NCI-H446 treated with DMSO at 0.1 percent for 48 hours (cell line): Measurements from ENCODE around the gene SIL1.
"Not testable (repeated sequence)": the region's sequence is repeated elsewhere in the genome, so short reads cannot be mapped to it uniquely, and the experiment has no call there.

Experiments used
- DNase-seq: peaks from one replicate; lab custom pipeline; 2025; lab: John Stamatoyannopoulos, UW

The SIL1 gene

DNA sequence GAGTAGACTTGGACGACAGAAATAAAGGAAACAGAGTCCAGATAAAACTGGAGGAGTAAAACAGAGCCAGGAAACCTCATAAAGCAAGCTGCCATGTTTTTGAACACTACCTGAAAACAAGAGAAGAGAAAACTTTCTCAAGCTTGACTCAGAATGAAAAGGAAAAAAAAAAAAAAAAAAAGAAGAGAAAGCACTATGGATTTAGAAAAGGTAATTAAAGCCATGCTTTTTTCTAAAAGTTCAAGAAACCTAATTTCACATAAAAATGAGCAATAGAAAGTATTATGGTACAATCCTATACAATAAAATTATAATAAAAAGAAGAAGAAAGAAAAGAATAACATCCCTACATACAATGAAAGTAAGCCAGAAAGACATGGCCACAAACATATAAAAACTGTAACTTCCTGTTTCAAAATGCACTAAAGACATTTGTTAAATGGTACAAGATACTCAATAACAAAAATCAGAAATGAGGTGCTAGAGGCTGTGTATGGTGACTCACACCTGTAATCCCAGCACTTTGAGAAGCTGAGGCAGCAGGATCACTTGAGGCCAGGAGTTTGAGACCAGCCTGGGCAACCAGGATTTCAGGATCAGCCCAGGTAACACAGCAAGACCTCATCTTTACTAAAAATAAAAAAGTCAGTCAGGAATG lies 129.5 kb downstream of the SIL1 start:
- DNase-seq, result no peak

DNA sequence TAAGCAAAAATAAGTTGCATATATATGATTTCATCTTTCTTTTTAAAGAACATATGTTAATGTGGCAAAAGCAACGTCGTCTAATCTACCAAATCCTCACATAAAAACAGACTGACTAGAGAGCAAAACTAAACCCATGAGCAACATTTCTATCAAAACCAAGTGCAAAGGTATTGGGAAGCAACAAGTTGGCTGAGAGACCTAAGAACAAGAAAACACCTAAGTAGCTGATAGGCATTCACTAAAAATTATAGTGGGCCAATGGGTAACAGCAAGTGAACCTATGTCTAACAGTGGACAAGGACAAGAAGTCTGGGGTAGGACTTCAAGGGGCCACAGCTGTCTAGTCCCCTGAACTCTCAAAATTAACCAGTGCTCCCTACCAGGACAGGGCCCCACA lies 130.1 kb downstream of the SIL1 start:
- DNase-seq, result no peak

DNA sequence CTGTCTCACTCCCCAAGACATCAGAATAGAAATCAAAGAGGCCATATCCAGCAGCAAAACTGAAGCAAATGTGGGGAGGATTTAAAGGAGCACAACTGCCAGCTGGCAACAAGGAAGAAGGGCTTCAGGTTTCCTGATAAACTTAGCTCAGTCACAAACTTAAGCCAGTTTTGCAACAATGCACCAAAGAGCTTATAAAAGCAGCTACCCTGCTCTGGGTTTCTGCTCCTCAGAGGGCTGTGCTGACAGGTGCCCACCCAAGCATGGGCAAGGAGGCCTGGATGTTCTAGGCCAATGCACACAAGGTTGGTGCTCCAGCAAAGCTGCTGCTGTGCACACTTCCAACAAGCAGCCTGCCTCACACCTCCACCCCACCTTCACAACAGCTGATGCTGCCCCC lies 132.9 kb downstream of the SIL1 start:
- DNase-seq, result no peak

DNA sequence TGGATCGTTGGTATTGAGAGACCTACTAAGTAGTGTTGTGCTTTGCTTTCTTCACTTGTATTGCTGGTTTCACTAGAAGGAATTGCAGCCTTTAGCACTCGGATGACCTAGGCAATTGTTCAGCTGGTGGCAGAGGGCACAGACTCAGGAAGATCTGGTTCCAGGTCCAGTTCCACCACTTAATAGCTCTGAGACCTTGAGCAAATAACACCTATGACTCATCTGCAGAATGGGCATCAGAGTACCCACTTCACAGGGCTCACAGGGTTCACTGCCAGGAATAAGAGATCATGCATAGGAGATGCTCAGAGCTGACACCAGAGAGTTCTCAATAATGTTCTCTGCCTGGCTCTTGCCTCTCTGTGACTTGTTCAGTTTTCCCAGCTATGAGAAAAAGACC lies 133.6 kb downstream of the SIL1 start:
- DNase-seq, result no peak

DNA sequence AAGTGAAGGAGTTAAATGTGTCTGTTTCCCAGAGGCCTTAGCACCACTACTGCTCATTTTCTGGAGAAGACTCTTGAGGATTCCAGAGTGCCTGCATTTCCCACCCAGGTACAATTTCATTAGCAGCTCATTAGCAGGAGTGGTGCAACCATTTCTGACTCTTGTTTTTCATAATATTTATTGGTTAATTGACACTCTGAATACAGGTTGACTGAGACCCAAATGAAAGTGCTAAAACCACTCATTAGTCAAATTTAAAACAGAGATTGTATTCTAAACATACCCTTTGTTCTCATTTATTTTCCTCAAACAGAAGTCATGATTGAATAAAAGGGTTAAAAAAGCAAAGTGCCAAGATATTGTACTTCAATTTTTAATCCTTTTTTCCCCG lies 134.5 kb downstream of the SIL1 start:
- no peak for DNase-seq

DNA sequence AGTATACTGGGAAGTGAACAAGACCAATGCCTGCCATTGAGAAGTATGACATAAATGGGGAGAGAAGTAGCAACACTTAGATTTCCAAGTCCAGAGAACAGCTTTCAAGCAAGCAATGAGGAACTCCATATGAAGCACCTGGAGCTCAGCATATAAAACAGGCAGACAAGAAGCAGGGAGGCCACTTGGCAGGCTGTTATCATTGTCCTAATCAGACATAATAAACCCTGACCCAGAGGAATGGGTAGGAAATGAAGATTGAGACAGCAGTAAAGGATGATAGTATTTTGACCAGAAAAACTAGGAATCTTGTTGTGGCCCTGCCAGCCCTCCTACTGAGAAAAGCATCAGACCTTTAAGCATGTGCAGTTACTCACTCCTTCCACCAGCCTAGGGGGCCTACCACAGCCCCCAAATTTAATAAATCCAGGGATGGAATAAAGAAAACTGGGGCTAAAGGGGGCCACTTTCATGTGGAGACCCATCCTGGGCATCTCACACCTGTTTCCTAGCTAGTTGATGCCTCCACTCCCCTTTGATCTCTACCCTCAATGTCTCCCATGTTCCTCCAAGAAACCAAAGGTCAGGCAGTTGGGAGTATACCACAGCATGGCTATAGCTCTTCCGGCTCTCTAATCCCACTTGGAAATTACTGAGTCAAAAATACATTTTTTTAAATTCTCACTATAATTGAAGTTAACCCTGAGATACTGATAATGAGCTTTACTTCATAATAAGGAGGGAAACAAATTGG lies 135.1 kb downstream of the SIL1 start:
- no peak for DNase-seq

DNA sequence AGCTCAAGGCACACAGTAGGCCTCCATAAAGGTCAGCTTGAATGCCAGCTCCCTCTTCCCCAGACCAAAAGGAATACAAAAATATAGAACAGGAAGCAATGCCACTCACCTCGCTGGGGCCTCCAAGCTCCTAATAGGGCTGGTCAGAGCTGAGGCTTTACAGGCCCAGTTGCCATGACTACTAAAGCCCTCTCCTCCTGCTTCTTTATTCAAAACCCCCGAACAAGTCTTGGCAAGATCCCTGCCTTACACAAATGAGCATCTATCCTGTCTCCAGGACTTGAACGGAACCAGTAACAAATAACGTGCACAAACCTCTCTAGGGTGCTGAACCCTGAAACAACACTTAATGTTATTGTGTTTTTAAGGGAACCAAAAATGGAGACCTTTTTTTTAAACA lies 136.3 kb downstream of the SIL1 start:
- no peak for DNase-seq

DNA sequence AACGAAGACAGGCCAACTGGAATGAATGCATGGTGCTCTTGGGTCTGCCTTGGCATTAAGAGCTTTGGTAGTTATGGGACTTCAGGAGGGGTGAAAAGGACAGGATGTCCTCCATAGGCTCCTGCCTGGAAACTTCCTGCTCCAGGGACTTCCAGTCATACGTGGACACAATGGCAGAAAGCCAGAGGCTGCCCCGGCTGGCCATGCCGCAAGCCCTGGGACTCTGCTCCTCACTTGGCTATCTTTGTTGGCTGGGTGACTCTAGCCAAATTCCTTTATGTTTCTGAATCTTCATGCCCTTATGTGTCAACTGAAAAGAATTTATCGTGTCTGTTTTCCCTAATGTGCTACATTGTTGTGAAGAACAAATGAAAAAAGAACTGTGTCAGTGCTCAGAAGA lies 136.9 kb downstream of the SIL1 start:
- no peak for DNase-seq

DNA sequence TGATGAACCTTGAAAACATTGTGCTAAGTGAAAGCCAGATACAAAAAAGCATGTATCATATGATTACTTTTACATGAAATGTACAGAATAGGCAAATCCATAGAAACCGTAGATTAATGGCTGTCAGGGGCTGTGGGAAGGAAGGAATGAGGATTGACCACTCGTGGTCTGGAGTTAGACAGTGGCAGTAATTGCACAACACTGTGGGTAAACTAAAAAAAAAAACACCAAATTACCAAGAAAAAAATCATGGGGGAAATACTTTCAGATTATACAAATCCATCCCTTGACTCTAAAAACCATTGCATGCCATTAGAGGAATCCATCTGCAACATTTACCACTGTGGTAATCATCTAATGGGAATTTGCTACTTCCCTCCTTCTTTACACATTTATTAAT lies 140.0 kb downstream of the SIL1 start:
- DNase-seq, result no peak

DNA sequence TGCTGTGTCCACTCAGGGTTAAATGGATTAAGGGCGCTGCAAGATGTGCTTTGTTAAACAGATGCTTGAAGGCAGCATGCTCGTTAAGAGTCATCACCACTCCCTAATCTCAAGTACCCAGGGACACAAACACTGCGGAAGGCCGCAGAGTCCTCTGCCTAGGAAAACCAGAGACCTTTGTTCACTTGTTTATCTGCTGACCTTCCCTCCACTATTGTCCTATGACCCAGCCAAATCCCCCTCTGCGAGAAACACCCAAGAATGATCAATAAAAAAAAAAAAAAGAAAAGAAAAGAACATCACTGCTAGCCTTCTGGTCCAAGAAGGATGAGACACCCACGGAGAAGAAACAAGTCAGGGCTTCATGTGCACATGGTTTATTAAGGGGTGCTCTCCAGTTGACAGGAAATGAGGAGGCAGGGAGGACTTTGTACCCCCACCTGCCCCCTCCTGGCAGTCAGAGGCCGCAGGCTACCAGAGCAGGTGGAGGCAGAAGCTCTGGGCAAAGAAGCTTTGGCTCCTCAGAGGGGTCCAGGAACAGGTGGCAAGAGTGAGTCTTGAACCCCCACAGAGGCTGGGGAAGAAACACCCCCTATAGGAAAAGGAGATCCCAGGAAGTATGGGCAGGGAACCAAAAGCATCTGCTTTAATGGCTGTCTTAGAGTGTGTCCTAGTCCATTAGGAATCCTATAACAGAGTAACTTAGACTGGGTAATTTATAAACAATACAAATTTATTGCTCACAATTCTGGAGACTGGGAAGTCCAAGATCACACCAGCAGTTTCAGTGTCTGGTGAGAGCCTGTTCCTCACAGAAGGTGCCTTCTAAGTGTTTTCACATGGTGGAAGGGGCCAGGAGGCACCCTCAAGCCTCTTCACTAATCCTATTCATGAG lies 140.9 kb downstream of the SIL1 start:
- DNase-seq, result not testable (repeated sequence)

DNA sequence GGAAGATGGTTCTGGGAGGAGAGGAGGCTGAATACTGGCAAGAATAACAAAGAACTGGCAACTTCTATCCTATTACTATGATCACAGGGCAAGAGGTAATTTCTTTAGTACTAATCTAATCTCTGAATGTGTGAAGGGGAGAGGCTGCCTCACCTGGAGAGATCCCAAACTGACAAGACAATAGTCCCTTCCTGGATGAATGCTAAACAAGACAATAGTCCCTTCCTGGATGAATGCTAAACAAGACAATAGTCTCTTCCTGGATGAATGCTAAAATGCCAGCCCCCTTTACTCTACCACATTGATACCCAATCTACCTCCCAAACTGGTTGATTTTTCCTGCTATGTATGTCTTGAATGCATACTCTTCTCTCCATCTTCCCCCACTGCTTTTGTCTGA lies 145.2 kb downstream of the SIL1 start:
- DNase-seq, result no peak

DNA sequence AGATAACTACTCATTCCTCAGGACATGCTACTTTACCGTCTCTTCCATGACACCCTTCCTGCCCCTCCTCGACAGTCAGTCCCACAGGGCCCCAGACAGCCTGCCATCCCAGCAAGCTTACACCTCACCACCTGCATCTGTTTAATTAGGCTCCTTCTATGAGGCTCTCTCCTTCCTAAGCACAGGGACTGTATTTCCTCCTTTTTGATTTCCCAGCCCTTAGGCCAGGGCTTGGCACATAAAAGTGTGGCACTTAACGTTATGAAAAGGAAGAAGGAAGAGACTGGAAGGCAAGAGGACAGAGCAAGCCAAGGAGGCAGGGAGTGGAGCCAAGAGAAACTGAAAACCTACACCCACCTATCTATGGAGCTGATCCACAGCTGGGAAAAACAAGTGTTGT lies 146.8 kb downstream of the SIL1 start:
- no peak for DNase-seq

DNA sequence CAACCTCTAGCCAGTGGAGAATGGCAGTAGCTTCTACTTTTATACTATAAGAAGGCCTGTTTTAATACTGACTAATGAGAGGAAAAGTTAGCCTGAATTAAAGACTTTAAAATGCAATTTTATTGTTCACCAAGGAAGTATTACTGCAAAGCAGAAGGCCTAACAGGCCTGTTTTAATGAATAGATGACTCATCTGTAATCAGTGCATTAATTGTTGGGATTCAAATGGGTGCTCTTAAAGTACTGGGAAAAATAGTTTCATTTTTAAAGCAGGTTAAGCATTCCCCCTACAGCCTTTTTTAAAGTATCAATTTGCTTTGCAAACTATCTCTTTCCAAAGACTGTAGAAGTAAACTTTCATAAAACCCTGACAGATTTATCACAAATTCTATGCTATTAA lies 147.7 kb downstream of the SIL1 start:
- no peak for DNase-seq

DNA sequence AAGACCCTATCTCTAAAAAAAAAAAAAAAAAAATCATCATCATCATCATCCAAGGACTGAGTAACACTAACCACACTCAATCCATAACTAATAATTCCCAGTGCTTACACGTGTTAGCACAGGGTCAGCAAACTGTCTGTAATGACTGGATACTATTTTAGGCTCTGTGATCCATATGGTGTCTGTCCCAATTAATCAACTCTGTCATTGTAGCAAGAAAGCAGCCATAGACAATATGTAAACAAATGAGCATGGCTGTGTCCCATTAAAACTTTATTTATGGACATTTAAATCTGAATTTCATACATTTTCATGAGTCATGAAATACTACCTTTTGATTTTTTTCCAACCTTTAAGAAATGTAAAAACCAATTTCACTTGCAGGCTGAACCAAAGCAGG lies 148.4 kb downstream of the SIL1 start:
- DNase-seq, result peak; percentile 13

DNA sequence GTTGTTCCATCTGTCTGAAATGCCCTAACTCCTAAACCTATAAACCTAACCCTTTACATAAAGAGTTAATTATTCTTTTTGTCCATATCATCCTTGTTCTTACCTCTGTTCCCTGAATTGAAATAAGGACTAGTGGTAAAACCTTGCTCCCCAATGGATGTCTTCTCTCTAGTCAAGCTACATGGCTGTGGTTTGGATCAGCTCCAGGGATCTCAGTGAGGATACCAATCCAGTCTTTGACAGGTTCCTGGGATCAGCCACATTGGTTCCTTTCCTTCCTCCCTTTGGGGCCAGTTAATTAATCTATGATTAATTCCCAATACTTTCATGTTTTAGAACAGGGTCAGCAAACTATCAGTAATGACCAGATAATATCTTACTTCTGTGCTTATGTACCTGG lies 151.6 kb downstream of the SIL1 start:
- no peak for DNase-seq

DNA sequence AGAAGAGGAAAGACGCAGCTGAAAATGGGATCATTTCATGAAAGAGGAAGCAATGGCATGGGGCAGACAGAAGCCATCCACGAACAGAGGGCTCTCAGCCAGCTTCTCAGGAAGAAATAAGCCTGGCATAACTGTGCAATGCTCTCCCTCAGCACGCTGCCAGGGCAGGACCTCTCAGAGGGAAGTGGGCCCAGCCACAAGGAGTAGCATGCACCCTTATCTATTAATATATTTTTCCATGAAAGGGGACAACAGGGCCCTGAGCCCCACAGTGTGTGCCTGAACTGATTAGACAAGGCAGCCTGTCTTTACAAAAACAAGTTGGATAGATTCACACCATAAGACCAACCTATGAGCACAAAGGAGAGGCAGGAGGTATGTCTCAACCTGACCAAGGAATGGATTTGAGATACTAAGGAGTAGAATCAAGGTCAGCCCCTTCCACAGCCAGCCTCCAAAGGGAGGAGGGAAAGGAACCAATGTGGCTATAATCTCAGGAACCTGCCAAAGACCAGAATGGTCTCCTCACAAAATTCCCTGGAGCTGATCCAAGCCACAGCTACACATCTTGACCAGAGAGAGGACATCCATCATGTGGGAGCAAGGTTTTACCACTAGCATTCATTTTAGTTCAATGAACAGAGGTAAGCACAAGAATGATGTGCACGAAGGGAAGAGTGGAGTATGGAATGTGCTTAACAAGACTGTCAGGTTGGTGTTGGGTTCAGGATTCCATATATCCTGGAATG lies 154.8 kb downstream of the SIL1 start:
- DNase-seq, result no peak

DNA sequence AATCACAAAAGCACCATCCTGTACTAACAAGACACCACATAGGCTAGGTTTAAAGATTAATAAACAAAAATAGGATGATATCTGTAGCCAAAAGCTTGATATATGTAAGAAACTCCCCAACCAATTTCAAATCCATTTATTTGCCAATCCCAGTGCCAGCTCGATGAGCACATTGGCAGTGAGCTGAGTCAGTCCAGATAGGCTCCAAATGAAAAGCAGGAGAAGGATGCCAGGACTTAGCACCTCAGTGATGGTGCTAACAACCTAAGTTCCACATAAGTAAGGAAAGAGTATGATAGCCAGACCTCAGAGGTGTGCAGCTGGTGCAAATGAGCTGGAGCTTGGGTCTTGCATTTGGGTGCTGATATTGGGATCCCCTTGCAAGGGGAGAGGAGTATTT lies 158.1 kb downstream of the SIL1 start:
- DNase-seq, result no peak

DNA sequence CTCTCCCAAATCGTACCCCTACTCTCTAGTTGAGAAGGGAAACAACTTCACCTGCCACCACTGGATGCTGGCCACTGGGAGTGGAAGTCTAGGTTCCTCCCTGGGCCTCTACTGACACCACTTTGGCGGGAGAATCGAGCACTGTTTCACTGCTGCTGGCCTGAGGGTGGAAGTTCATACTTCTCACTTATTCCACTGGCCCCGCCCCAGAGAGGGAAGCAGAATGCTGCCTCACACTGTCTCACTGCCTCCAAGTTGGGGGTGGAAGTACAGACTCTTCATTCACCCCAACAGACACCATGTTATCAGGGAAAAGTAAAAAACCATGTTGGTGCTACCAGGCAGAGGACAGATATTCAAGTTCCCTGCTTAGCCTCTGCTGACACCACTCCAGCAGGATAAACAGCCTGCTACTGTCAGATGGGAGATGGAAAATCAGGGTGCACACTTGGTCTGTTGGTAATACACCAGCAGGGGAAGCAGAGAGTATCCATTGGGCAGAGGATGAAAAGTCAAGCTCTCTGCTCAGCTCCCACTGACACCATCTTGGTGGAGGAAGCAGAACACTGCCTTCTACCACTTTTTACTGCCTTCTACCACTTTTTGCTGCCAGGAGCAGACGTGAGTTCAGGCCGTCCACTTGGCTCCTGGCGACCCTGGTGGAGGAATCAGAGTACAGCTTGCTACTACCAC lies 159.4 kb downstream of the SIL1 start:
- DNase-seq, result no peak

DNA sequence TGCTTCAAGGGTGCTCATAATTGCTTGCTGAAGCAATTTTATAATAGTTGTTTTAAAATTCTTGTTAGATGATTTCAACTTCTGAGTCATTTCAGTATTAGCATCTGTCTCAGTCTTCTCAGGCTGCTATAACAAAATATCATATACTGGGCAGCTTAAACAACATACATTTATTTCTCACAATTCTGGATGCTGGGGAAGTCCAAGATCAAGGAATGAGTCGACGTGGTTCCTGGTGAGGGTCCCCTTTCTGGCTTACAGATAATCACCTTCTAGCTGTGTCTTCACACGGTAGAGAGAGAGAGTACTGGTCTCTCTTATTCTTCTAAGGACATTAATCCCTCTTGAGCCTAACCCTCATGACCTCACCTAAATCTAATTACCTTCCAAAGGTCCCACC lies 160.4 kb downstream of the SIL1 start:
- no peak for DNase-seq

DNA sequence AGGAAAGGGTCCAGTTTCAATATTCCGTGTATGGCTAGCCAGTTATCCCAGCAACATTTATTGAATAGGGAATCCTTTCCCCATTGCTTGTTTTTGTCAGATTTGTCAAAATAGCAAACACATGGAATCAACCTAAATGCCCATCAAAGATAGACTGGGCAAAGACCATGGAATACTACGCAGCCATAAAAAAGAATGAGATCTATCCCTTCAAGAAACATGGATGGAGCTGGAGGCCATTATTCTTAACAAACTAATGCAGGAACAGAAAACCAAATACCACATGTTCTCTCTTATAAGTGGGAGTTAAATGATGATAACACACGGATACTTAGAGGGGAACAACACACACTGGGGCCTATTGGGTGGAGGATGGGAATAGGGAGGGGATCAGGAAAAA lies 161.8 kb downstream of the SIL1 start:
- not testable (repeated sequence) for DNase-seq

DNA sequence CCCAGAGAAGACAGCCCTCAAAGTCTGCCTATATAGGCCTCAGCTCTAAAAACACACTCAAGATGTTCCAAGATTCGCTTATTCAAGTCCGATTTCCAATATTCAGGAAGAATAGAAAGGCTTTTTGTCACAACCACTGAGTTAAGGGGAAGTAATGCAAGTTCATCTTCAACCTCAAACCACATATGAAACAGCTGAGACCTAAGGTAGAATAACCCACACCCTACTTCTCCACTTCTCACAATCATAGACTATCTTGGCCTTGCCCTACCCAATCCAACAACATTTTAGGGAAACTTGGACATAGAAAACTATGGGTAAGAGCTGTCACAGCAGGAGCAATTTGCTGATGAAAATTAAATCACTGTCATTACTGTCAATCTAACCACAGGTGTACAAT lies 171.0 kb downstream of the SIL1 start:
- DNase-seq, result no peak

DNA sequence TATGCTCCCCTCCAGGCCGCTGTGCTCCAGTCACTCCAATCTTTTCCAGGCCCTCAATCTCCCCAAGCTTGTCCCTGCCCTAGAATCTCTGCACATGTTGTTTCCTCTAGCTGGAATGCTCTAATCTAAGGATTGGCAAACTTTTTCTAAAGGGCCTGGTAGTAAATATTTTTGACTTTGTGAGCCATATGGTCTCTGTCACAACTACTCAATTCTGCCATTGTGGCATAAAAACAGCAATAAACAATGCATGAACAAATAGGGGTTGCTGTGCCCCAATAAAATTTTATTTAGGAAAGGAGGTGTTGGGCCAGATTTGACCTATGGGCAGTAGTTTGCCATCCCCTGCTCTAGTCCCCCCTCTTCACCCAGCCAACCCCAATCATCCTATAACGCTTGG lies 172.5 kb downstream of the SIL1 start:
- DNase-seq, result no peak
